Mesenteric fat pad (tissue), 1 donor: Measurements from ENCODE around the gene CAMKMT. TPM values are rescaled to one million over a fixed set of nuclear protein-coding genes. Genes with fewer than 3 reads are reported as not detected.

Experiments
- DNase-seq: peaks from one replicate; pipeline ENCODE4 v3.0.0-alpha.2; 2020; ENCODE audit warnings: low spot score
- total RNA-seq: library from RNA; stranded (reverse); fragmentation: NEBNext Ultra II Directional; extraction: Animal tissue kit (Norgen Biotek cat#: 25700); gene quantifications from one replicate; pipeline ENCODE4 v1.2.1, GENCODE V29; 2021
- donor health status: DM: yes; HTN: yes; CAD: no.

CAMKMT gene
- total RNA-seq, 1 donor from 2014 or later: 10.2 TPM

DNA sequence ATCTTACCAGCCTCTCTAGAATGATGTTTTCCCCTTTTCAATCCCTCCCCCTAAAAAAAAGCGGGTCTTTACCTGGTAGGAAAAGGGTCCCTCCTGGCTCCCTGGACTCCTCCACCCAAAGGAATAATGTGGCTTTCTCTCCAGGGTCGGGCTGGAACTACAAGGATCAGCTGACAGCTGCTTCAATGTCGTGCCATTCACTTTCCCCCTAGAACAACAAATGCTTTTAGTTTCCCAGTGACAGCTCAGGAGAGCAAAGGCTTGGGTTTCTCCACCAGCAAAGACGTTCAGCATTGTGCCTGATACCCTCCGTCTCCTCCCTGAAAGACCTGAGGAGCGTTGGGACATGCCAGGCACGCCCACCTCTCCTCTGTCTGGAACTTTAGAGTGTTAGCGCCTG, 405.9 kb downstream of the CAMKMT start:
- DNase-seq: no peak

DNA sequence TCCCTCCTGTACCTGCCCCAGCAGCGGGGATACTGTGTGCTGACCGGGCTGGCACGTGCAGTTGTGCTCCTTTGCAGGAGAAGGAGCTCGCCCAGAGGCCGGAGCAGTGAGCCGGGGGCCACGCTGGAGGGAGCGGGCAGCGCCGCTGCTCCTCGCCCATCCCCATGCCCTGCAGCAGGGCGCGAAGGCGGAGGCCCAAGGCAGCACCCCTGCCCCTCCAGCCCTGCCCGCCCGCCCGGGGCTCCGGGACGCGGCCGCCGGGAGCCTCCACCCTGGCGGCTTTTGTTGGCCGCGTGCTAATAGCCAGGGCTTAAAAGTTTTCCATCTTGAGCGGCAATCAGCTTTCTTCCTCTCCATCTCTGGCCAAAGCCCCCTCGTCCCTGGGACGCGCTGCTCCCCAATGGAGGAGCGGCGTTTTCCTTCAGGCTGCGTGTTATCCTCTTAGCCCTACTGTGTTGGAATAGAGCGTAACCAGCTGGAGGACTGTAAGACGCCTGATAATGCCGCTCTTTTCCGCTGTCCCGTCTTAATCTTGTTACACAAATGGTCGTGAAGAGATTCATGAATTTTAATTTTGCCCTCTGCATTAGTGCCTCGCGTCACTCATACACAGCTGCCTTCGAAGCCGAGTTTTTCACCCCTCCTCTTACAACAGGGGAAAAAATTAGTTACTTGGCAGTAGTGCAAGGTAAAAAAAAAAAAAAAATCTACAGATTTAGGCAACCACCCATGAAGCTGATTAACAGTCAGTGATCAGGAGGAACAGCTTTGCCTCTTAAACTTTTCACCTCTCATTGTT, 406.9 kb downstream of the CAMKMT start:
- no peak for DNase-seq

DNA sequence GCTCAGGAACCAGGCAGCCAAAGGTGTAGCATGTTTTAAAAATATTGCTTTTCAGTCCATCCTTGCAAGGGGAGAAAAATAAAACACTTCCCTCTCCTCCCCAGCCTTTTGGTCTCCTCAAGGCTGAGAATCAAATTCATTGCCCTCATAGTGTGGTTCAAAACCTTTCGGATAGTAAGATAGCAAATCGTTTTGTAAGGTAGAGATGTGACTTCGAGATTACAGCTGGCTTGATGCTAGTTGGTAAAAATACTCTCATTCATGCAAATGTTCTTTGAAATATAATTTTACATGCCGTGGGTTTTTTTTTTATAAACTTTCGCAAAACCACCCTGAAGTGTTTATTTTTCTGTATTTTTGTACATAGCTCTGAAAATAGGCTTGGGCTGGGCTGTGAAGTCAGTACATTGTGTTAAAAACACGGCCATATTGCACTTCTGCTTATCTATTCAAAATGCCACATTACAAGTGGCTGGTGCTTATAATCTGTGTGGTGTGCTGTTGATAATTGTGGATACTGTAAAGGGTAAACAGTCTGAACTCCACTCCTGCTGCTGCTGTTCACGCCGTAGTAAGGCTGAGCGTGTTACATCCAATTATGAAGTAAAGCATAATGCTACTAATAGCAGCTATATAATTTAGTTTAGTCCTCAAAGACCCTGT, 407.7 kb downstream of the CAMKMT start:
- no peak for DNase-seq

DNA sequence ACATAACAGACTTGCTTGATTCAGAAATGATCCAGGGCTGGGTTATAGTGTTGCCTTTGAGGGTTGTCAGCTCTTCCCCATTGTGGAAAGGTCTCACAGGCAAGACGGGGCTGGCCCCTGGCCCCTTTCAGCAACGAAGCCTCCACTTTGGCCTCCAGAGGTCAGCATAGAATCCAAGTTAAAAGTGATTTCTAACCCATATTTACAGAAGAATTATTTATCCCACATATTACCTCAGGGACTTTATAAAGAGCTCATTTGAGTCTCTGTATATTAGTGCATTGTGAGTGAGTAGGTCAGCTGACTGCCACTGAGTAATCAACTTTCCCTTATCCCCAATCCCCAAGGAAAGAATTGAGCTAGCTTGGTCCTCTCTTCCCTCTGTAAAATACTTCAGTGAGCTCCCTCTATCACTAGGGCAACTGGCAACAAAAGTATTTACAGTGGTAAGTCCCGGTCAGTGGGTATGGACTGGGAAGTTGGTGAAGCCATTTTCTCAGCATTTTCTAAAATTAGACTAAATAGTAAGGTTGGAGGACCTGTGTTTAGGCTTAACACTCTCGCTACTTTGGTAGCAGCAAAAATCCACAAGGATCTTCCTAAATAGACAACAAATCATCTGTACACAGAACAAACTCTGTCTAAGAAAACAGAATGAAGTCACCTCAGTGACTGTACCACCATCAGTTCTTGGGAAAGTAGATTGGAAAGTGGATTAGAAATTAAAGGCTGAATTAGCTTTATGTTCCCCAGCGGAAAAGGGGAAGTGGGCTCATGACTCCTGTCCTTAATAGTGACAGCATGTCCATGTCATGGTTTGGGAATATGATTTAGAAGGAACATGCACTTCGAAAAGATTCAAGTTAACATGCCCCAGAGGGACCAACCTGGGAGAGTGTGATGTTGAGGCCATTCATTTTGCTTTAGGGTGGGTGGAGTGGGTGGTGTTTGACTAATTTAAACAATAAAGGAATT, 408.8 kb downstream of the CAMKMT start:
- DNase-seq: no peak

DNA sequence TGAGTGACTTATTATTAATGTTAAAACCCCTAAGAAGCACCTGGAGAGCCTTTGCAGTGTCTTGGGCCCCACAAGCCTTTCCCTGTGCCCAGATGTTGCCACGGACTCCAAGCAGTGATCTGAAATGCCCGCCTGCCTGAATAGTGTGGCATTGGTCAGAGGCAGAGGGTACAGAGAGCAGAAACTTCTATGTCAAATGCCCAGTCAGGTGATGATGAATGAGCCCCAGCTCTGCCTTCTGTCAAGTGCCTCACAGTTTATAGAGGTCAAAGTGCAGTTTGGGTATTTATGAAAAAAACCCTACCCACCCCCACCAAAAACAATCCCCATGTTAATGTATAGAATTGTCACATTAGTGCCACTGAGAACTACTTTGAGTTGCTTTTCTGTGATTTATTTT, 409.8 kb downstream of the CAMKMT start:
- no peak for DNase-seq

DNA sequence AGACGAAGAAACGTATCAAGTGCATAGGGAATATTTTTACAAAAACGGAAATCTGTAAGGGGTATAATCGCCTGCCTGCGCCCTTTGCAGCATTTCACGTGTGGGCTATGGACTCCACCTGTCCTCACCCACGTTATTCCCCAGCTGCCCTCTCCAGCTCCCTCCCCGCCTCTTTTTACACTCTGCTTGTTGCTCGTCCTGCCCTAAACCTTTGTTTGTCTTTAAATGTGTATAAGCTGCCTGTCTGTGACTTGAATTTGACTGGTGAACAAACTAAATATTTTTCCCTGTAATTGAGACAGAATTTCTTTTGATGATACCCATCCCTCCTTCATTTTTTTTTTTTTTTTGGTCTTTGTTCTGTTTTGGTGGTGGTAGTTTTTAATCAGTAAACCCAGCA, 410.4 kb downstream of the CAMKMT start:
- no peak for DNase-seq

DNA sequence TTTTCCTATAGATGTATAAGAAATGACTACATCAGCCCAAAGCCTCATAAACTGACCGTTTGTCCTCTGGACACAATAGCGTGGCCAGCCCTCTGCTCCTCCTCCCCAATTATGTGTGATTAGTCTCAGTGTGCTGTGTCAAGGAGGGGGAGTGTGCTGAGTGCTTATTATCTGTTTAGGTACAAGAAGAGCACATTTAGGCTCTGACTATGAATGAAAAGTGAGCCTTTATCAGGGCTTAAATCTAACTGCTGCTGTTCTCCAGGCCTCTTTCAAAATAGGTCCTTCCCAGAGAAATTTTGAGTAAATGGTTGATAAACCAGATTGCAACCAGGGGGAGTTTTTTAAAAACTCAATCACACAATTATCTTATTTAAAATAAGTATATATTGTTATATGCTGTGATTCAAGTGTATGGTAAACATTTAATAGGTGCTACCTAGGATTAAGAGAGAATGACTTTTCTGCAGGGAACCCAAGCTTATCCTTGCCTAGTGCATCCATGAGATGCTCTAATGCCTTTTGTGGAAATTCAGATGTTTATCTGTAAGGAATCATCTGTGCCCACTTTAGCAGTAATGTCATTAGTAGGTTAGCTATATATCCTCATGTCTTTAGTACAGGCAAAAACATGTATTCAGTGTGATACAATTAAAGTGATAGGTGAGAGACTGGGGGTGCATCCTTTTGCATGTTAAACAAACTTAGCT, 411.1 kb downstream of the CAMKMT start:
- no peak for DNase-seq

DNA sequence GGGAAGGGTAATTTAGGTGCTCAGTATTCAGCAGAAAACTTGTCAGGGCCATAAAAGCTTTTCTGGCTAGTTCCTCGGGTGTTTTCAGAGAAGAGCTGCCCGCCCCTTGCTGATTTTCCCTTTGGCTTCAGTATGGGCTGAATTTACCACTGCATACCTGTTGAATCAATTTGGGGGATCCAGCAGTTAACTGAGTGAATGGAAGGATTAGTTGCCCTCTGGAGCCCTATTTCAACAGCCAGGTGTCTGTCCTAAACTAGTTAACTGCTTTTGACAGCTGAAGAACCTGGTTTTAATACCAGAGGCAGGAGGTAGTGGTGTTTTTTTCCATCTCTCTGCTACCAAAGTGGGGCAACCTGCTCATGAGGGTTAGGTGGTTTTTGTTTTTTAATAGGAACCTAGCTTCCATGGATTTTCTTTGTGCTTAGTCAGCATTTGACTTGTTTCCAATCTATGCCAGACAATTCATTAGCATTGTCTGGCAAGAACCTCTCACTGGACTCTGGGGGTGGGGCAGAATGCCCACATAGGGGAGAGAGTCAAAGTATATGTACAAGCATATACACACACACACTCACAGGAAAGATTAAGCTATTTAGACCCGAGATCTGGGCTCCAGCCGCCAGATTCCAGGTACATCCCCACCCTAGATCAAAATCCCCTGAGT, 413.2 kb downstream of the CAMKMT start:
- no peak for DNase-seq

DNA sequence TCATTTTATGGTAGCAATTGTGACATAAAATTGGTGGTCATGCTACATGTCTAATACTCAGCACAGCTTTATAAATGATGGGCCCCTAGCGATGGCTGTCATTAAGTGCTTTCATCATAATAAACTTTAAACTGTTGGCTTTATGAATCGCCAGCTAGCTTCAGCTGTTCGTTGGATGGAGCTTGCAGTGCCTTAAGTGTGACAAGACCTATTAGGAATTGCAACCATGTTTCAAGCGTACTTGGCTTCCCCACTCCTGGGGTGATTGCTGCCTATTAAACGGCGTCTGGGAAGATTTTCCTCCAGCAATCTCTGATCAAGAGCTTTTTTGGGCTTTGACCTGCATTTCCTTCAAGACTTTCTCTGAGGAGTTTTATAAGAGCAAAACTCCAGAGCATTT, 415.3 kb downstream of the CAMKMT start:
- no peak for DNase-seq

DNA sequence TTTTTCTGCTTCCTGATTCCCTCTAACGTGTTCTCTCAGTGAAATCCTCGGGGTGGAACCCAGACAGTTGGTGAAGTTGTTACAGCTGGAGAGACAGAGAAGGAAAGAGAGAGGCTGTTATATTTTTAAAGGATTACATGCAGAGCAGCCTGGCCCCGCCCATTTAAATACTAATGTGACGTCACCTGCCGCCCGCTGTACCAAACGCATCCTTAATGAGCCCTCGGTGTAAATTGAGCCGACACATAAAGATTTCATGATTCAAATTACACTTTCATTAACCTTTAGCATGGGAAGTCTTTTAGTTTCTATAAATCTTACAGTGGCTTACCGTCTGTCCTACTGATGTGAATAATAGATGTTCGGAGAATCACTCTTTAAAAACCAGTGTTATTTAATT, 415.8 kb downstream of the CAMKMT start:
- DNase-seq: no peak

DNA sequence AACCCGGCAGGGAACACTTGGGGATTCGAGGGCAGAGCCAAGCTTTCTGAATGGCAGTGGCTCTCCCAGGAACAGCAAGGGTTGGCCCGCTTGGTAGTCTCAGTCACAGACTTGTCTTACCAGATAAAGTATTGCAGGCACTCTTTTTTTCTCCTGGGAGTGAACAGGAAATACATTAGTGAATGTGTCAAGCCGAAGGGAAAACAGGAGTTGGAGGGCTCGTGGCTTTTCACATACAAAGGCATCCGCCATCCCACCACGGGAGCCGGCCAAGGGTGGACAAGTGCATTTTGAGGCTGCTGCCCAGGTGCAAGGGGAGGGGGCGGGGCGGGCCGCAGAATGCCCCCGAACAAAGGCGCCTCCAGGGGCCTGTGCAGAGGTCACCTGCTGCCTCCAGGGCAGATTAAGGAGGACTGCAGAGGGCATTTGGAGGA, 416.5 kb downstream of the CAMKMT start:
- DNase-seq: no peak

DNA sequence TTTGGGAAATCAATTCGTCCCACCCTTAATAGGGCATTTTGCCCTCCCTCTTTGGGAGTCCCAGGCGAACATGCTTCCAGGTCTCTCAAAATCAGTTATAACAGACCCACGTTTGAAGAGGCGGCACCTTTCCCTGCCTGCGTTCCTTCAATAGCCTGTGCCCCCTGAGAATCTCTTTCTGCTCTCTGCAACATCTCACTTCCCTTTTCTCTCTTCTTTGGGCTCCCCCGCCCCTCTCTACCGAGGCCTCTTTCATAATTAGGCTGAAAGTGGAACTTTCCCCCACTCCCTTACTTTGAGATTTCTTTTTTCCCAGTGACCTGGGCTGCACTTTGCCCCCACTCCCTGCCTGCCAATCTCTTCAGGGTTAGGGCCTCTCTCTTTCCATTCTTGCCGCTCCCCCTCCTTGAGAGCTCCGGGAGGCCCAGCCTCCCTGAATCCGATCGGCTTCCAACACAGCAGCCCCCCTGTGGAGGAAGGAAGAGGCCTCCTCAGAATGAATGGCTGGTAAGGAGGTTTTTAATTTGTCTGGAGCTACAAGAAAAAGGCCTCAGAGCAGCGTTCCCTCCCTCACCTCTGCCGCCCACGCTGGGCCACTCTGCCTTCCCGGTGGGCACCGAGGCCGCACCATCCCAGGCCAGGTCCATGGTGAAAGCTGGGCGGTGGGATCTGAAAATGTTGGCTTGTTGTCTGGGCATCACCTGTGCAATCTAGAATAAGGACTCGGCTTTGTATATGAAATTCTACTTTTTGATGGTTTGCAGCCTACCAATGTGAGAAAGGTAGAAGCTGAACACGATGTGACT, 417.1 kb downstream of the CAMKMT start:
- DNase-seq: no peak

DNA sequence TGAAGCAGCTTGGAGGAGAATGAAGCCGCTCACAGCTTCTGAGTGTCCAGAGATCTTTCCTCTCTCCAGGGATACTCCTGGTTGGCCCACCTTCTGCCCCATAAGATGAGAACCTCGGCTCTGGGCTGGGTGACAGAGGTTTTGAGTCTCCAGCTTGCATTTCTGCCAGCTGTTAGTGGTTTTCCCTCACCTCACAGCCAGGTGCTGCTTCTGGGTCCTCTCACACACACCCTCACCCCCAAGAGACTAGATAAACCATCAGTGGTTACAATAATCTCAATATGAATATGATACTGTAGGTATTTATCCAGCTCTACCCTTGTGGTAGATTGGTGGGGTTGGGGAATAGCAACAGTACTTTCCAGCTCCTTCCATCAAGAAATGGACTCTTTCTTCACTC, 418.0 kb downstream of the CAMKMT start:
- no peak for DNase-seq

DNA sequence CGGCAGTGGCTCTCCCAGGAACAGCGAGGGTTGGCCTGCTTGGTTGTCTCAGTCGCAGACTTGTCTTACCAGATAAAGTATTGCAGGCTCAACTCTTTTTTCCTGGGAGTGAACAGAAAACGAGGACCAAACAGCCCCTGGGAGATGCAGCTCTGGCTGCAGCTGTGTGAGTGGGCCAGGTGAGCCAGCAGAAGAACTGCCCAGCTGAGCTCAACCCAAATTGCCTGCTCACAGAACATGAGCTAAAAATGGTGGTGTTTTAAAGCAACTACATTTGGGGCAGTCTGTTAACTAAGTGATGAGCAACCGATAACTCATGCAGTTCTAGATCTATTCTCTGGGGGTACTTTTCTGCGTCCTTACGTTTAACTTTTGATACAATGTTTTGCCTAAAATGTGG, 418.7 kb downstream of the CAMKMT start:
- no peak for DNase-seq

DNA sequence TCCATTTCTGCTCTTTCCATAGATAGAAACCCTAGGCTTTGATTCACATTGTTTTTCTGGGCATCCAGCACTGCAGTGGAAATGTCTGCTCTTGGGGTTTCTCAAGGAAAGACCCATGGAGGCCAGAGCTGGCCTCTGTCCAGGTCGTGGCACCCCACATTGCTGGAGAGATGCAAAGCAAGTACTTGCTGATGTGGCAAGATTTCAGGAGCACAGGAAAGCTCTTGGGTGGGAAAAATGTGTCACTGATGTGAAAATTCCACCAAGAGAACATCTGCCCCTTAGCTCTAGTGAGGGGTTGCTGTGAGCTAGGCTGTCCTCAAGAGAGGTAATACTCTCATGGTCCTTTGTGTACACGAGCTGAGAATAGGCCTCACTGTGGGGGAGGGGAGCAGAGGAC, 423.7 kb downstream of the CAMKMT start:
- DNase-seq: no peak

DNA sequence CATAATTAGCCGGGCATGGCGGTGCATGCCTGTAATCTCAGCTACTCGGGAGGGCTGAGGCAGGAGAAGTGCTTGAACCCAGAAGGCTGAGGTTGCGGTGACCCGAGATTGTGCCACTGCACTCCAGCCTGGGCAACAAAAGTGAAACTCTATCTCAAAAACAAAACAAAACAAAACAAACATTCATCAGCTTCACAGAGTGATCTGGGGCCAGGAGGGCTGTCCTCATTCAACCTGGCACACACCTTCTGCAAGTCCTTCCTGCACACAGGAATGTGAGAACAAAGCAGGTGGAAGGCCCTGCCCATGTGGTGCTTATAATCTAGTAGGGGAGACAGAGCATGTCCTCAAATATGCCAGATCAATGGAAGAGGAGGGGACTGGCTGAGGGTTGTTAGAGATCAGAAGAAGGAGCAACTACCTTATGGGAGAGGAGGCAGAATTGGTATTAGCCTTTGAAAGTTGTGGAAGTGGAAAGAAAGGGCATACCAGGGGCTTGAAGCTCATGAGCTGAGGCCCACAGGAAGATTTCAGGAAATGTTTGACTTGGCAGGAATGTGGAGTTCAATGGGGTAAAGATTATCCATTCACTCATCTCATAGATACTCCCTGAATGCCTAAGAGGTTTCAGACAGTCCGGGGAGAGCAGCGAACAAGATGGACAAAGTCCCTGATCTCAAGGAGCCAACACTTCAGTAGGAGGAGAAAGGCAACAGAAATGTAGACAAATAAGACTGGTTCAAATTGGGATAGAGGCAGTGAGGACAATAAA, 424.5 kb downstream of the CAMKMT start:
- DNase-seq: no peak

DNA sequence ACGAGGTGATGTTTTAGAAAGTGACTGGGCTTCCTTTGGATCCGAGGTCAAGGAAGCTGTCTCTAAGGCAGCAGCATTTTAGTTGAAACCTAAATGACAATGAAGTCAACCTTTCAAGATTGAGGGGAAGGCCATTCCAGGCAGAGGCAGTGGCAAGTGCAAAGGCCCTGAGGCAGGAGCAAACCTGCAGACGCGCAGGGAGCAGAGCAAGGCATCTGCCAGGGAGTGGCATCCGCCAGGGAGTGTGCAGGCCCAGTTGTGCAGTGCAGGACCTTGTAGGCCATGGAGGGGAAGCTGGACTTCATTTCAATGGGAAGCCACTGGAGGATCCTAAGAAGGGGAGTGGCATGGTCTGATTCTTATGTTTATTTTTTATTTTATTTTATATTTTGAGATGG, 425.1 kb downstream of the CAMKMT start:
- no peak for DNase-seq

DNA sequence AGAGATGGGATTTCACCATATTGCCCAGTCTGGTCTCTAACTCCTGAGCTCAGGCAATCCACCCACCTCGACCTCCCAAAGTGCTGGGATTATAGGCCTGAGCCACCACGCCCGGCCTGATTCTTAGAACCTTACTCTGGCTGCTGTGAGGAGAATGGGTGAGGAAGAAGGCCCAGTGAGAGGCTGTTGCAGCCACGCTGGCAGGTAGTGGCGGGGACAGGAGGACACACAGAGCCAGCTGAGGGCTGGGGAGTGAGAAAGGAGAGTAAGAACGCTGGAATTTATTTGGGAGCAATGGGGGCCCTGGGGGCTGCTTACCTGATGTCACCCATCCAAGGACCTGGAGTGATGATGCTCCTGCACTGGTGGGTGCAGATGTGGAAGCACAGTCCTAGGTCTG, 425.9 kb downstream of the CAMKMT start:
- DNase-seq: no peak

DNA sequence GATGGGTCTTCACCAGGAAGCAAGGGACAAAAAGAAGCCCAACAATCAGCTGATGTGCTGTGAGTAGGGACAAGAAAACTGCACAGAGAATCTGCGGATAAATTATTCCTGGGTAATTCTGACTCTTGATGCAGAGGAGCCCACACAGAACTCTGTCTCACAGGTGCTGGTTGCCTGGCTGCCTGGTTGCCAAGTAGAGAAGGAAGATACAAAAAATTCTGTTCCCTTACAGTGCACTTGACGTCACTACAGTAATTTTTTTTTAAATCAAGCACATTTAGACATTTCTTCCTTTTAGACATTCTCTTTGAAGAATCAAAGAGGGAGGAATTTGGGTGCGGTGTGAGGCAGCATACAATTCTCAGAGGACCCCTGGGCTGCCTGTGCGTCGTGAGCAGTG, 427.7 kb downstream of the CAMKMT start:
- no peak for DNase-seq
